NCI-H2227 (cell line): Measurements from ENCODE around the gene SH3TC1.
A peak's percentile ranks its signal among the peaks of the same experiment; 100 is the strongest.

Experiments used
- DNase-seq: peaks from one replicate; lab custom pipeline; 2025; ENCODE audit not compliant: unreplicated experiment; lab: John Stamatoyannopoulos, UW

The SH3TC1 gene

GRCh38 chr4:8163436-8164193 is 35.5 kb upstream of the SH3TC1 start:
- DNase-seq: no peak

DNA sequence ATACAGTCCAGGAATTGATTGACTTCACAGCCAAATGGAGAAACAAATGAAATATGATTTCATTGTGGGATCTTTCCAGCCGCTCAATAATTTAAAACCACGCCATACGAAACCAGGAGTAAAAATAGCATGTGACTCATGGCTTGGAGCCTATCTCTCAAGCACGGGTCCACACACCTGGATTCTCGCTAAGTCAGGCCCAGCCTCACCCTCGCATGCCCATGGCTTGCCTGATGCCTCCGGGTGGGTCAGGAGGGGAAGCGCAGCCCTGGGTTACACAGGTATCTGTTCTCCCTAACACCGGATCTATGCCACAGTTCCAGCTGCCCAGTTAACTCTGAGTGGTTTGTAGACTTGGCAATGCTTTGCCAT is 34.9 kb upstream of the SH3TC1 start:
- DNase-seq: no peak

DNA sequence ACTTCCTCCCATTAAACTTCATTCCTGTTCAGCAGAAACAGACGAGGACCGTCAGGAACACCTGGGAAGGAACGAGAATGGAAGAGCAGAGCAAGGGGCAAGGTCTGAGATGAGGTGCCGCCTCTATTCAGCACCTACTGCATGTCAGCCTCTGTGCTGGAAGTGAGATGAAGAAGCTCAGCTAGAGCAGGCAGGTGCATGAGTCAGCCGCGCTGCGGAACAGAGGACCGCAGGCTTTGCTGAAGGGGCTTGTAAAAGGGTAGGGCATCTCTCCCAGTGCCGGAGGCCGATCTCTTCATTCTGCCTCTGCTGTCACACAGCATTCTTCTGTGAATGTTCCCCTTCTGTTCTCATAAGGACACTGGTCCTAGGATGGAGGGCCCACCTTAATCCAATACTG is 34.4 kb upstream of the SH3TC1 start:
- no peak for DNase-seq

DNA sequence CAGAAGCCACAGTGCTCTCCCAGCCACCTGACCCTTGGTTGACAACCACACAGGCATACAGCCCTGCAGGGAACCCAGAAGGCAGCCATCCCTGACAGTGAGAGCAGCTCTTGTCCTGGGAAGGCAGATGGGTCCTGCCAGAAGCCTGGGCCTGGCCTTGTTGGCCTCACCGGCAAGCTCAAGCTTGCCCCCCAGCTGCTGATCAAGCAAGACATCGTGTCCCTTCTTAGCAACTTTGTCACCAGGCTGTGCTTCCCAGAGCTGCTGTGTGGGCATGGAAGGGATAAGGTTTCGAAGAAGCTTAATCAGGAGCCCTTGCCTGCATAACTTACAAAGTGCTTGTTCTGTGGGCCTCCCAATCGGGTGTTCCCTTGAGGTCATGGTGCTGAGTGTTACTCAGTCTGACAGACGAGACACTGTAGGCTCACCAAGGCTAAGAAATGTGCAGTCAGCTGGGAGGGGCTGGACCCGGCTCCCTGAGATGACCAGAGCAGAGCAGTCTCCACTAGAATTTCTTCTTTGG is 33.7 kb upstream of the SH3TC1 start:
- no peak for DNase-seq

- no peak for DNase-seq
Observed at GRCh38 chr4:8167291-8167690, 31.8 kb upstream of the SH3TC1 start.

DNA sequence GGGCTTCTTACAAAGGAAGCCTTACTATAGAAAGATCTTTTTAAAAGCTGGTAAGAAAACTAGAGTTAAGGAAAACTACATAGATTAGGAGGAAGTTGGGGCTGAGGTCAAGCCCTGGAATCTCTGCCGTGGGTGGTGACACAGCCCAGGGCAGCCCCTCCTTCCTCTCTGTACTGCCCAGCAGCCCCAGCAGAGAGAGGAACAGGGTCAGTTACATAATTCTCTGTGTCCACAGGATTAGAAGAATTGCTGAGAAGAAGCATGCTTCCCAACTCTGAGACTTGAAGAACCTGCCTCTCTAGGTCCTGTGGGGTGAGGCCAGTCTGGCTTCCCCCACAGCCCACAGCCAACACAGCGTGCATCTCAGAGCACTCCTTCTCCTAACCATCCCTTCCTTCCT is 31.3 kb upstream of the SH3TC1 start:
- DNase-seq: no peak

DNA sequence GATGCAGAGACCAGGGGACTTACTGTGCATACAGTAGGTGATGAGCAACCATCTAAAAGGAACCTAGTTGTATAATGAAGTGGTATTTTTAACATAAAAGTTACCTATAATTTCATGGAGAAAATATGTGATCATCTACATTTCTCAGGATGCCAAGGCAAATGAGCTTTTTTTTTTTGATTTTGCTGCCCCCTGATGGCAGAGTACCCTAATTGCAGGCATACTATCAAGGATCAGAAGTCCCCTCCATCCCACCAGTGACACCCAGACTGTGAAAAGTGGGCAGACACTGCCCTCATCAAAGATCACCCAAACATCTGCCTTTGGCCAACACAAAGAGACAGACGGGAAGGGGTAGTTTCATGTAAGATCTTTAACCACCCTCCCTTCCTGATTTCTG is 30.9 kb upstream of the SH3TC1 start:
- DNase-seq: no peak

DNA sequence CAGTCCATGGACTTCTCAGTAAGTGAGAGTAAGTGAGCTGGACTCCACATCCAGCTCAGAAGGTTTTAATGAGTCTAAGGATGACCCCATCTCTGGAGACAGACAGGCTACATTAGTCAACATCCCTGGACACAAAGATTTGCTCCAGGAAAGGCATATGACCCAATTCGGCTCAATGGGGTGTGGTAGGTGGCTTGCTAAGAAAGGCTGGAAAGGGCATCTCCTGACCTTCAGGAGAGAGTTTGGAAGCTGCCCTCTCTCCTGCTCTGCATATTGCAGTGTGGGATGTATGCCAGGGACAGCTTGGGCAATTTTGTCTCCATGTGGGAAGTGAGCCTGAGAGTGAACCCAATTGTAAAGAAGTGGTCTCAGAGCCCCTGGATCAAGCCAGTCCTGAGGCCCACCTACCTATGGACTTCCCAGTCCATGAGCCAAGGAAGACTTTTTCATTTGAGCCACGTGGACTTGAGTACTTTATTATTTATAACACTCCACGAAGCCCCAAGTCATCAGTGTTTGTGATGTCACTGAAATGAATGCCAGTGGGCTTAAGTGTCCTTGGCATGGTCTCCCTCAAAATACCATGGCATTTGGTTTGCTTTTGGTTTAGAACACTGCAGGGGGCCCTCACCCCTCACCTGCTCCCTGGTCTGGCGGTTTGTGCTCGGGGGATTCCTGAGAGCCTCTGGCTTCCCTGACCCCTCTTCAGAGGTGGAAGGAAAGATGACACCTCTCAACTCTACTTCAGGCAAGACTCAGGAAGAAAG is 30.1 kb upstream of the SH3TC1 start:
- DNase-seq: no peak

DNA sequence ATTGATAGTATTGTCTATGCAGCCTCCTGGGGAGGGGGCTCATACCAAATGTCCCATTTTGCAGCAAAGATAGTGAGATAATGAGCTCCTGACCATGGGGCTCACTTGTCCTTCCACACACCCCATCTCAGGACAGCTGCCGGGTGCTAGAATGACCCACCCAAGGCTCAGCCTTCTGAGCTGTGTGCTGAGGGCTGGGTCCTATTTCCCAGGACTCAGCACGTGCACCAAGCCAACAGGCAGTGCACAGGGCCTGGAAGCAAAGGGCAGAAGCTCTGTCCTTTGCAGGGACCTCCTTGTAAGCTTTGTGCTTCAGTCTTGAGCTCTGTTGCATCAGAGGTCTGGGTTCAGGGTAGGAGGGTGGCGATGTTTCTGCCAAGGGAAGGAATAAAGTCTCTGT is 29.3 kb upstream of the SH3TC1 start:
- DNase-seq: no peak

GRCh38 chr4:8170341-8170740 is 28.7 kb upstream of the SH3TC1 start:
- DNase-seq: no peak

- DNase-seq: no peak
Observed at GRCh38 chr4:8171266-8171665, 27.8 kb upstream of the SH3TC1 start.

DNA sequence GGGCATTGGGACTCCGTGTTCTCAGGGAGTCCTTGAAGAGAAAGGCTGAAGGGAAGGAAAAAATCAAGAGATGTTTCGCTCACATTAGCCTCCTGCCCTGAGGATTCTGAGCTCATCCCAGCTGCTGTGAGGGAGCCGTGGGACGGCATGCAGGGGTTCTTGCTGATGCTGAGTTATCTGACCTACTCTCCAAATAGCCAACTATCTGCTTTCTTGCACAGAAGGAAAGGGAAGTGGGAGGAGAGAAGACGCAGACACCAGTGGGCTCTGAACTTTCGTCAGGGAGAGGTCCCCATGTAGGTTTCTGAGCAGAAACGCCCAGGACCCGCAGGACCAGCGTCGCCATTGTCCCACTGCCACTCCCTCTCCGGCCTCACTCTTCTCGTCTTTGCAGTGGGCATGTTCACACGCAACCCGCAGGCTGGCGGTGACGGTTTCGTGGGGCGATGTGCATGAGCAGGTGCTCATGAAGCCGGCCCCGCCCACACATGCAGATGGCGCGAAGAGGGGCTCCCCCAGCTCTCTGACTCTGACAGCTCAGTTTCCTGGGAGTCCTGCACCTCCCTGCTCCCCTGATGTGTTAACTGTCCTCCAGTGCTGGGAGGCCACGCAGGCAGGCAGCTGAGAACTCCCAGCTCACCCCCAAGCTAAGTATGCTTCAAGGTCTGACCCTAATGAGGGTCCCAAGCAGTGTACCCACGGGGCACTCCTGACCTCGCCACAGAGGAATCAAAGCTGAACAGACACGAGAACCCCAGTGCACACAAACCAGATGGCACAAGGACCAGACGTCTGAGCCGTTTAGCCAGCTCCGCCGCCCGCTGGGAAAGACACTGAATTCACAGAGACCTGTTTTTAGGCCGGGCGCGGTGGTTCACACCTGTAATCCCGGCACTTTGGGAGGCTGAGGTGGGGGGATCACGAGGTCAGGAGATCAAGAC is 26.8 kb upstream of the SH3TC1 start:
- DNase-seq: no peak

GRCh38 chr4:8173492-8174242 is 25.4 kb upstream of the SH3TC1 start:
- no peak for DNase-seq

DNA sequence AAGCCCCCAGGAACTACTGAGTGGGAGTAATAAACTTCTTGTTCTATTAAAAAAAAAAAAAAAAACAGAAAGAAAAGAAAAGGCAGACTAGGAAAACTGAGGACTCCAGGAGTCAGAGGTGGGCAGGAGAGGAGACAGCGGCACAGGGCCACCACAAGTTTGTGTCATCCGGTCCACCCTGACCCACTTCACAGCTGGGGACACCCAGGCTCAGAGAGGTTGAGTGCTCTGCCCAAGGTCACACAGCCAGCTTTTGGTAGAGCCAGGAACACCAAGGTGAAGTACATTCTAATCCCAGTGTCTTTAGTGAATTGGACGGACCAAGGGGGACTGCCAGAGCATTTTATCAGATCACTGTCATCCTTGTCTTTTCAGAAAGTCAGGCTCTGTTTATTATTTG is 24.1 kb upstream of the SH3TC1 start:
- no peak for DNase-seq

DNA sequence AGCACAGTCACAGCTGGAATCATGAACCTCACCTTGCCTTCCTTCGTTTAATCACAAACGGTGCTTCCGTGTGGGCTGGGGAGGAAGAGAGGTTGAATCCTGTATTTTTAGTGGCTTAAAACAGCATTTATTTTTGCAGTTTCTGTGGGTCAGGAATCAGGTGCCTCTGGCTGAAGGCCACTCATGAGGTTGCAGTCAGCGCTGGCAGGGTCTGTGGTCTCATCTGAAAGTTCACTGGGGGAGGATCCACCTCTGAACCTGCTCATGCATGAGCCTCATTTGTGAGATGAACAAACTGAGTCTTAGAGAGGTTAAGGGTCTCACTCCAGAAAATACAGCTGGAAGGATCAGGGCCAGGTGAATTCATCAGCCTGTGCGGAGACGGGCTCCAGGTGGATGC is 23.4 kb upstream of the SH3TC1 start:
- no peak for DNase-seq

DNA sequence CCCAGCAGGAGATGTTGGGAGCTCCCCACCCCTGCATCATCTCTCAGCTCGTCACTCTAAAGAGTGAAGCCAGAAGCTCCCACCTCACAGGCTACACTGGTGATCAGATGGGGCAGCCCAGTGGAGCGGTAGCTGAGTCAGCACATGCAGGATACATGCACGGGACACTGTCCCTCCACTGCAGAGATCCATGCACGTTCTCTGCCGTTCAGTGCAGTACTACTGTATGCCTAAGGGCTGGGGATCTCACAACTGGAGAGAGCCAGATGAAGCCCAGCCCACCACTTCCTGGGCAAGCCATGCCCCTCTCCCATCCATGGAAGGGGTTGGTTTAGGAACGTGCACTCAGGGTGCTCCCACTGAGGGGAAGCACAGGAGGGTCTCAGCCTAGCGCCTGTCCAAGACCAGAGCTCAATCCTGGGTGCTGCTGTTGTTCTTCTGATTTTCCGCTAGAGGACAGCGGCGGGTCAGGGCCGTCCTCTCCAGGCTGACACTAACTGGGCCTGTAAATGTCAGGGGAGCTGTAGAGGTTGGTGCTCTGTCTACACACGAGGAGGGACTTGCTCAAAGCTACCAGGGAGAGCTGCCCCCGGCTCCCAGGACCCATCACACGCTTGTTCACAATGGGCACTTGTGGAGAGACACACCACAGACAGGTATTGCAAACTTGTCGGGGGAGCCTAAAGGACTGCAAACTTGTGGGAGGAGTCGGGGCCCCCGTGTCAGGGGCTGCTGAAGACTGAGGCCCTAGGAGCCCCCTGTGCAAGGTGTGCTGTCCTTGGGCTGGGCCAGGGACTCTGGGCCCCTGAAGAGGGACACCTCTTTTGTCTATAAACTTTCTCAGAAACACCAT is 22.3 kb upstream of the SH3TC1 start:
- DNase-seq: peak; percentile 17

GRCh38 chr4:8177552-8177951 is 21.5 kb upstream of the SH3TC1 start:
- no peak for DNase-seq

GRCh38 chr4:8177956-8178355 is 21.1 kb upstream of the SH3TC1 start:
- DNase-seq: no peak

GRCh38 chr4:8179074-8179473 is 20.0 kb upstream of the SH3TC1 start:
- DNase-seq: no peak

DNA sequence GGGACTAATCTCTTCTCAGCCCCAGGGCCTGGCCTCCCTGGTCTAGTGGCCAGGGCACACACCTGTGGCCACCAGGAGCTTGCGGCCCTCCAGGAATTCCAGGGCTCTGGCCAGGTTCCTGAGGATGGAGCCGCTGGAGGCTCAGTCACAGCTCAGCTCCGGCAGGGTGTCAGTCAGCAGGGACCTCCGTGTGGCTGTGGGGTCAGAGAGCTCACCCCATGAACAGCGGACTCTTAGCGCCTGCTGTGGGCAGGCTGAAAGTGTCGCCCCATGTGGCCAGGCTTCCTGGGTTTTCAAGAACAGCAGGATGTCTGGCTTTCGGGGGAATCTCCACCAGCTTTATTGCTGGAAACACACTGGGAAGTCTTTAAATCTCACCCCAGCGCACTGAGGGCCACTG is 19.3 kb upstream of the SH3TC1 start:
- no peak for DNase-seq
